Parathyroid adenoma (tissue), 2 donors: ENCODE measurements around the gene TENM4.

Source experiments
- H2AFZ ChIP-seq: fragments of 300-600 bp; sonication (generic); one replicate; pipeline ENCODE4 v1.7.0; 2017; ENCODE audit warnings: antibody characterized with exemption, mild to moderate bottlenecking
- H3K27ac ChIP-seq: fragments of 300-600 bp; sonication (generic); one replicate; pipeline ENCODE4 v1.7.0; 2017
- H3K27me3 ChIP-seq: fragments of 300-600 bp; sonication (generic); one replicate; pipeline ENCODE4 v1.7.0; 2017; ENCODE audit warnings: low read length; ENCODE audit not compliant: control insufficient read depth, insufficient read depth
- H3K36me3 ChIP-seq: fragments of 300-600 bp; sonication (generic); one replicate; pipeline ENCODE4 v1.7.0; 2017; ENCODE audit warnings: low read length; ENCODE audit not compliant: control insufficient read depth, insufficient read depth
- H3K4me1 ChIP-seq: fragments of 300-600 bp; sonication (generic); one replicate; pipeline ENCODE4 v1.7.0; 2017; ENCODE audit warnings: control low read depth
- H3K4me2 ChIP-seq: fragments of 300-600 bp; sonication (generic); one replicate; pipeline ENCODE4 v1.7.0; 2017; ENCODE audit warnings: low read length
- H3K4me3 ChIP-seq: fragments of 300-600 bp; sonication (generic); one replicate; pipeline ENCODE4 v1.7.0; 2017; ENCODE audit warnings: low read depth, low read length
- H3K79me2 ChIP-seq: fragments of 300-600 bp; sonication (generic); one replicate; pipeline ENCODE4 v1.7.0; 2017; ENCODE audit warnings: control low read depth
- H3K9ac ChIP-seq: fragments of 300-600 bp; sonication (generic); one replicate; pipeline ENCODE4 v1.7.0; 2017; ENCODE audit warnings: mild to moderate bottlenecking
- H3K9me3 ChIP-seq: fragments of 300-600 bp; sonication (generic); one replicate; pipeline ENCODE4 v1.7.0; 2017; ENCODE audit warnings: low read length; ENCODE audit not compliant: control insufficient read depth
- CTCF ChIP-seq: fragments of 300-600 bp; sonication (generic); IDR thresholded peaks from one replicate; pipeline ENCODE4 v1.7.0; 2017; ENCODE audit warnings: antibody characterized with exemption, mild to moderate bottlenecking
- donor health status: primary hyperparathyroidism.

TENM4 gene

DNA sequence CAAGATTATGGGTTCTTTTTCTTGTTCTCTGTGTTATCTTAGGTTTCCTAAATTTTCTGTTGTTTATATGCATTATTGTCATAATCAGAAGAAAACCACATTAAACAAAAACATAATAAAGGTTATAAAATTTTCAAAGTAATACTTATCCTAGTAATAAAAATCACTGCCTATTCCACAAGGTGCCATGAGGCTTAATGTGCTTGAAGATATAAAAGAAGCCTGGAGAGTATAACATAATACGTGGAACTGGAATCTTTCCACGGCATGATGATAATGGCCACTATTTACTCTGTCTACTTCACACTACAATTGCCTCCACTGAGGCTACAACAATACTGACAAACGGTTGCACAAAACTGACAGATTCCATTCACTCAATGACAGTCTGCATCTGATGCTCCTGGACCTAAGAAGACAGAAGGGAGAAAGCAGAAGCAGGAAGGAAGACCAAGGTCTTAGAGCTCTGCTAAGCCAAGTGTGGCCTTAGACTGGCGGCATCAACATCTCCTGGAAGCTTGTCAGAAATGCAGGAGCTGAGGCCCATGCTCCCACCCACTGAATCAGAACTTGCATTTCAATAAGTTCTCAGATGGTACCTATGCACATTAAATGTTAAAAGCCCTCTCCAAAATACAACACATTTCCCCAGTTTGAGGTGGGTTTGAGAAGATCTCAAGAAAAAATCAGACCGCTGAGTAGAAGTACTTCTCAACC, 13.1 kb downstream of the TENM4 start:
- Histone ChIP-seq H3K27me3 (no peaks in the 10 kb centered on the region), H2AFZ (no peak overlapping the region), H3K4me1 (no peaks in the 10 kb centered on the region), H3K9me3 (no peaks in the 10 kb centered on the region), H3K4me3 (no peak overlapping the region), H3K36me3 (no peaks in the 10 kb centered on the region), H3K27ac (no peak overlapping the region), H3K4me2 (no peak overlapping the region), H3K79me2 (no peaks in the 10 kb centered on the region), H3K9ac (no peak overlapping the region)
- no peak for TF ChIP-seq CTCF

DNA sequence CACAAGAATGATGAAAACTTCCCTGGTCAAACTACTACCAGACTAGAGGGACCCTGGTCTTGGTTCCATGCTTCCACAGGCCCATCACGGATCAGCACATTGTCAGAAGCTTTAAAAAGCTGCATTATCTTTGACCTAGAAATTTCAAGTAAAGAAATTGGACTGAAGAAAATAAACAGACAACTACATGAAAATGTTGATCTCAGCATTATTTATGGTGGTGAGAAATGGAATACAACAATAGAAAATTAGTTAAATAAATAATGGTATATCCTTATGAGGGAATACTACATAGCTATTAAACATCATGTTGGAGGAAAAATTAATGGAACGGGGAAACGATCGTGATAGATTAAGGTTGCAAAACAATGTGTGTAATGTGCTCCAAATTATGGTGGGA, 13.7 kb downstream of the TENM4 start:
- no peaks in the 10 kb centered on the region for H3K9me3 ChIP-seq
- H2AFZ ChIP-seq: no peak overlapping the region
- no peaks in the 10 kb centered on the region for H3K4me1 ChIP-seq
- no peak overlapping the region for H3K4me2 ChIP-seq
- no peaks in the 10 kb centered on the region for H3K36me3 ChIP-seq
- TF ChIP-seq CTCF: no peak
- H3K27ac ChIP-seq: no peak overlapping the region
- no peak overlapping the region for H3K4me3 ChIP-seq
- no peaks in the 10 kb centered on the region for H3K27me3 ChIP-seq
- no peak overlapping the region for H3K9ac ChIP-seq
- no peaks in the 10 kb centered on the region for H3K79me2 ChIP-seq

GRCh38 chr11:79425463-79425862, 15.4 kb downstream of the TENM4 start:
- no peak for TF ChIP-seq CTCF
- H3K9me3 ChIP-seq: no peaks in the 10 kb centered on the region
- no peaks in the 10 kb centered on the region for H3K4me1 ChIP-seq
- no peaks in the 10 kb centered on the region for H3K27me3 ChIP-seq
- no peak overlapping the region for H2AFZ ChIP-seq
- no peaks in the 10 kb centered on the region for H3K36me3 ChIP-seq
- no peaks in the 10 kb centered on the region for H3K79me2 ChIP-seq
- no peak overlapping the region for H3K4me2 ChIP-seq
- H3K27ac ChIP-seq: no peak overlapping the region
- no peak overlapping the region for H3K9ac ChIP-seq
- H3K4me3 ChIP-seq: no peak overlapping the region

DNA sequence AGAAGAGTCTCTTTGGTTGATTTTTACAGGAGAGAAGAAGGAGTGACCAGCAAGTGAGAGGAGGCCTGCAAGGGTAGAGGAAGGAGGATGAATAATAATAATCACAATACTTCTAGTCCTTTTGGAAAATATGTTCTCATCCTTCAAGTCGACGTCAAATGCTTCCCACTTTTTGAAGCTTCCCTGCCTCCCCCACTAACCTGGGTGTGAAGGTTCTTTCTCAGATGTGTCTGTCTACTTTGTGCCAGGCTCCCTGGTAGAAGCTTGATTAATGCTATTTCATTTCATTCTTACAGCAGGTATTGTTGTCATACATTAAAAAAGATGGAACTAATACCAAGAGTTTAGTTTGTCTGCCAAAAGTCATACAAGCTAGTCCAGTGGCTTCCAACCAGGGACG, 17.1 kb downstream of the TENM4 start:
- H3K27ac ChIP-seq: no peak overlapping the region
- H3K9me3 ChIP-seq: no peaks in the 10 kb centered on the region
- no peak overlapping the region for H3K9ac ChIP-seq
- no peaks in the 10 kb centered on the region for H3K27me3 ChIP-seq
- TF ChIP-seq CTCF: no peak
- H3K4me3 ChIP-seq: no peak overlapping the region
- H3K36me3 ChIP-seq: no peaks in the 10 kb centered on the region
- H3K4me1 ChIP-seq: no peaks in the 10 kb centered on the region
- no peak overlapping the region for H3K4me2 ChIP-seq
- no peak overlapping the region for H2AFZ ChIP-seq
- no peaks in the 10 kb centered on the region for H3K79me2 ChIP-seq

DNA sequence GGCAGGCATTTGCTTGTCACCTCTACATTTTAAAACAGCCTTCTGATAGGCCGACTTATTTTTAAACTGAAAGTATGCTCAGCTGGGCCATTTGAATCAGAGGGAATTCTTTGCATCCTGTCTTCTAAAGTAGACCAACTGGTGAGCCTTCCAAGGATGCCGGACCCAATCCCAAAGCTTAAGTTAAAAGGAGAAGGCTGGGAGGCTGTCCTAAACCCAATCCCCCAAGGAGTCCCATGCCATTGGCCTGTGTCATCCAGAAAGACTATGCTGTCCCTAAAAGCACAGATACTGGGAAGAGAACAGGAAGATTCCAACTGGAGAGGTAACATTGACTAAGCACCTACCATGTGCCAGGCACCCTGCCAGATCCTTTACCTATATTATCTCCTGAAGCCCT, 18.0 kb downstream of the TENM4 start:
- Histone ChIP-seq H3K9me3 (no peaks in the 10 kb centered on the region), H2AFZ (no peak overlapping the region), H3K4me1 (no peaks in the 10 kb centered on the region), H3K79me2 (no peaks in the 10 kb centered on the region), H3K27me3 (no peaks in the 10 kb centered on the region), H3K27ac (no peak overlapping the region), H3K4me2 (no peak overlapping the region), H3K36me3 (no peaks in the 10 kb centered on the region), H3K9ac (no peak overlapping the region), H3K4me3 (no peak overlapping the region)
- no peak for TF ChIP-seq CTCF
